NCI-H510A treated with DMSO at 0.1 percent for 48 hours (cell line): ENCODE data around the gene BMP7.
"Not testable (repeated sequence)": the region's sequence is repeated elsewhere in the genome, so short reads cannot be mapped to it uniquely, and the experiment has no call there.

Experiments used
- DNase-seq: peaks from one replicate; lab custom pipeline; 2025; lab: John Stamatoyannopoulos, UW

The BMP7 gene

DNA sequence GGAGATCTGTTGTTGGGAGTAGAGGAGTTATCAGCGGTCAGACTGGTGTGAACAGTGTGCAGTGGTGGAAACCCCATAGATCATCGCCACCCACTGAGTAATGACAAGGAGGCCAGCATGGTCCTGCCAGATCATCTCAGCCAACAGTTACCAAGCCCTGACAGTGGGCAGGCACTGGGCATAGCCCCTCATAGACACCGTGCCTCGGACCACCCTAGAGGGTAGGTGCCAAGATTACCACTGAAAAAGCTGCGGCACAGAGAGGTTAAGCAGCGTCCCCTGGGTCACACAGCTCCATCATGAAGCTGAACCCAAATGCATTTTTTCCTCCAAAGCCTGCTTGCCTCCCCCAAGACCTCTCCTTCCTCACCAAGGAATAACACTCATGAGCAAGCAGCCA is 21.5 kb upstream of the BMP7 start:
- no peak for DNase-seq

DNA sequence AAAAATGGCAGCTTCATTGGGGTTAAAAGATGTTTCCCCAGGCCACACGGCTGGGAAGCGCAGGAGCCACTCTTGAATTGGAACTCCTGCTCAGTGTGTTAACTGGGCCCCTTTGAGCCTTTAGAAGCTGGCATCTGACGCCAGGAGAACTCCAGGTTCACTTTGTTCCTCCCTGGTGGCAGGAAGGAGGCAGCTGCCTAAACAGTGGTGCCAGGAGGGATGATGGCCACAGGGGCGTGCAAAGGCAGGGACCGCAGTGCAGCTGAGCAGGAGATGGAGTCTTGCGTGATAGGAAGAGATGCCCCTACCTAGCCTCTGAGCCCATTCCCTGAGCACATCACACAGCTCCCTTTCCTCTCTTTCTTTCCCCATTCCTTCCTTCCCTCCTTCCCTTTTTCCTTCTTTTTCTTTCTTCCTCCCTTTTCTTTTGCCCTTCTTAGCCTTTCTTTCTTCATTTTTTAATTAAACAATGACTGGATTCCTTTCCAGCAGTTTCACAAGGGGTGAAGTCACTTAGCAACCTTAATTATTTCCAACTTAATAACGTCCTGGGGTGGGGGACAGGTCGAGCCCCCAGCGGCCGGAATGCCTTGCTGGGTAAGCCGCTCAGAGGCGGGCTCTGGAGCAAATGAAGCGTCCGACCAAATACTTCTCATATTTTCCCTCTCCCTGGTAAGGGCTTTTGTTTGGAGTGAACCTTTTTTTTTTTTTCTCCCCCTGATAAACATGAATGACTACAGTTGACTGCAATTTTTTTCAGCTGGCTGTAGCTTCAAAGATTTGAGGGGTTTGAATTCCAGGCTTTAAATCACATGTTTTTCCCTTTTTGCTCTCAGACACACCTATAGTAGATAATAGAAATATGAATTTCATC is 20.8 kb upstream of the BMP7 start:
- no peak for DNase-seq

DNA sequence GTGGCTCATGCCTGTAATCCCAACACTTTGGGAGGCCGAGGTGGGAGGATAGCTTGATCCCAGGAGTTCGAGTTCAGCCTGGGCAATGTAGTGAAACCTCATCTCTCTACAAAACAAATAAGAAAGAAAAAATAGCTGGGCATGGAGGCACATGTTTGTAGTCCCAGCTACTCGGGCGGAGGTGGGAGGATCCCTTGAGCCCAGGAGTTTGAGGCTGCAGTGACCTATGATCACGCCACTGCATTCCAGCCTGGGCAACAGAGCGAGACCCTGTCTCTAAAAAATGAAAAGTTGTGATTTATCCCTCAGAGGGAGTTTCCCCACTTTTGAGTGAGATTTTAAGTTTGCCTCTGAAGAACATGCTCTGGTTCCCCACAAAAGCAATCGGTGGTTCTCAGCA is 17.4 kb upstream of the BMP7 start:
- DNase-seq, result no peak

DNA sequence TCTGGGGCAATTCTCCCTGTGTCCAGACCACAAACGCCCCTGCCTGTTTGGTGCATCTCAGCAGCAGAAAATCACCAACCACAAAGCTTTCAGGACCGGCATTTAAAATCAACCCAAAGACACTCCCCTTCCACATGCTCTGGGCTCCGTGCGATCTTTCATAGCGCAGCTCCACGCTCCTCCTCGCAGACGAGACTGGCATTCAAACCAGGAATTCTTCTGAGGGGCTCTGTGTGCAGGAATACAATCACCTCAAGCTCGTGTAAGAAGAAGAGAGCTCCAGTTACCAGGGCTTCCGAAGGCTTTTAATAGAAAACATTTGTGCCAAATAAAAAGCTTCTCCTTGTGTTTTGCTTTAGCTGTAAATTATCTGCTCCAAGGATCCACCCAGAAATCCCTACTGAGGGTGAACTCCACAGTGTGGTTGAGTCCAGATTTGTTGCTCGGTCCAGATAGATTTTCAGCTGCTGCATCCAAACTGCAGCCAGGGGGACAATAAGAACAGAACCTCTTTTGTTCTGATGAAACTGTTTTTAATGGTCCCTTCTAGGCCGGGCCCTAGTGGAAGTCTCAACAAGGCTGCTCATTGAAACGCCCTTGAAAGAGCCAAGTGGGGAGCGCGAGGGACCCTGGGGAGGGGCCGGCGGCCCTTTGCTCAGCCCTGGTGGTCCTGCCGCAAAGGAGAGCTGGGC is 16.4 kb upstream of the BMP7 start:
- no peak for DNase-seq

DNA sequence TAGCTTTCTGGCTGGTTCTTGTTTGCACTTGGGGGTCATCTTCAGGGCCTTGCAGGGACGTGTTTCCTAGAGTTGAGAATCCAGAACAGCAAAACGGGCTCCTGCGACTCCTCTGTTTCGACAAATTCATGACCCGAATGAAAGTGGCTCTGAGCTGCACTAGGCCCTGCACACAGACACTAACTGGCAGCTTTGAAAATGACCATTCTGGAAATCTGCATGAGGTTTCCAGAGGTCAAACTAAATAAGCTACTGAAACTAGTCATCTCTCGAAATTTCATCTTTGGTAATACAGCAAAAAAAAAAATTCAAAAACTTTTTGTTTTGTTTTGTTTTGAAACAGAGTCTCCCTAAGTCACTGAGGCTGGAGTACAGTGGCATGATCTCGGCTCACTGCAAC is 15.5 kb upstream of the BMP7 start:
- no peak for DNase-seq

DNA sequence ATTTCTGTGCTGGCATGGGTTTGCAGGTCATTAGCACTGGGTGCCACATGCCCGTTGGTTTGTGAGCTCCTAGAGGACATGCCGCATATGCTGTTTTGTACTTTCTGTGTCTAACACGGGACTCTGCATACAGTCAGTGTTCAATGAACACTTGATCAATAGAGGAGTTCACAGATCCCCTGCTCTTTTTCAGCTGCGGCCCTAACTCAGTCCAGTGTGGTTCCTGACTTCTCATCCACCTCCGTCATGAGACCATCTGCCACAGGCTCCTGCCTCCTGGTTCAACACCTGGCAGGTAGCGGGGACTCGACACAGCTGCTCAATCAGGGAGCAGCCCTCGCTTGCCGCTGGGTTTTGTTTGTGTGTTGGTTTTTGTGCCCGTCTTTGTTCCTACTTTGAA is 13.8 kb upstream of the BMP7 start:
- DNase-seq, result no peak

DNA sequence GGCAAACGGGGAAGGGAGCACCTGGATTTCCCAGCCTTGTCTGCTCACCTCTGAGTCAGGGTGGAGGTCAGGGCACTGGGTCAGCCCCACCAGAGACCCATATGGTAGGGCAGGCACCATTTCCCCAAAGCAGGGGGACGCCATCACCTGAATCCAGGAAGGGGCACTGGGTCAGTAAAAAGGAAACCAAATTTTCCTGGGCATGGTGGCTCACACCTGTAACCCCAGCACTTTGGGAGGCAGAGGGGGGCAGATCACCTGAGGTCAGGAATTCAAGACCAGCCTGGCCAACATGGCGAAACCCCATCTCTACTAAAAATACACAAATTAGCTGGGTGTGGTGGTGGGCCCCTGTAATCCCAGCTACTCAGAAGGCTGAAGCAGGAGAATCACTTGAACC is 13.1 kb upstream of the BMP7 start:
- not testable (repeated sequence) for DNase-seq

DNA sequence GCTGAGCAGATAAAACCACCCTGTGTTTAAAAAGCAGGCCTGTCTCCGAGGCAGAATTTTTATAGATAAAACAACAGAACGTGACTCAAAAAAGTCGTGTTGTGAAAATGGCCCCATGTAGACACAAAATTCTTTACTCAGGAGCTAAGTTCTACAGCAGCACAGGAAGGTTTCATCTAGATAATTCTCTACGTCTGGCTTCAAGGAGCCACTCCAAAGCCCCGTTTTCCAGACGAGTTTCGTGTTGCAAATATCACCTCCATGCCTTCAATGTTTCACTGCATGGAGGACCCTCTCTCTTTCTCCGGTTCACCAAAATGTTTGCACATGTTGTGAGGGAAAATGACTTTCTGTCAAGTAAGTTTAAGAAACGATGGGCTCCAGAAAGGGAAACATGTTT is 12.0 kb upstream of the BMP7 start:
- no peak for DNase-seq

DNA sequence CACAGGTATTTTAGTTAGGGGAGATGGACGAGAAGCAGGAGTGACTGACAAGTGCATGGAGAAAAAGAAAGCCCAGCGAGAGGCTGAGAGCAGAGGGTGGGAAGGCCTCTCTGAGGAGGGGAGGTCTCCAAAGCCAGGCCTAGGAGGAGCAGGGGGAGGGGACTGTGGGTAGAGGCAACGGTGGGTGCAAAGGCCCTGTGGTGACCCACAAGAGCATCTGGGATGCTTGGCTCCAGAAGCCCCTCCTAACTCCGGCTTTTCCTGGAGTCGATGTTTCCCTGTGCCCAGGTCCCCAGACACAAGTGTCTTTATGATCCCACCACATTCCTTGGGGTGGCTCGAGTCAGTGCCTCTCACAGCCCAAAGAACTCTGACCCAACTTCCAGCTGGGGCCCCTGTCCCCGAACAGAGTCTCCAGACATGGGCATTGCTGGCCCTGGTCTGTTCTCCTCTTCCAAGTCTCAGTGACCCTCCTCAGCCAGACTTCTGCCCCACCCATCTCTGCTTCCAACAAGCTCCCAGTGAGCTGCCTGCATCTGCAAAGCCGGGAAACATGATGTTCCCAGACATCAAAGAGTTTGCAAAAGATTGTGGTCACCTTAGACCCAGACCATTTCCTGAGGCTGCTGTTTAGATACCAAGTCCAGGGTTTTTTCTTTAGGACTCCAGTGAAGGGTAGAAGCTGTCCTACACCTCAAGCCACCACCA is 11.1 kb upstream of the BMP7 start:
- DNase-seq, result no peak

DNA sequence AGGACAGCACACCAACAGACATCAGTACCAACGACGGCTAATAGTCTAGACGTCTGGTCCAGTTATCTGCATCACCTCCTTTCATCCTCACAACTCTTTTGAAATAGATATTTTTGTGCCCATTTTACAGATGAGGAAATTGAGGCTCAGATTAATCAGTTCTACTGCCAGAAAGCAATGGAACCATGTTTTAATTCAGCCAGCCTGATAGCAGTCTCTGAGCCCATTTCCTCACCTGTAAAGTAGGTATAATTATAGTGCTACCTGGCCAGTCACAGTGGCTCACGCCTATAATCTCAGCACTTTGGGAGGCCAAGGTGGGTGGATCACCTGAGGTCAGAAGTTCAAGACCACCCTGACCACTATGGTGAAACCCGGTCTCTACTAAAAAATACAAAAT is 9.8 kb upstream of the BMP7 start:
- no peak for DNase-seq

DNA sequence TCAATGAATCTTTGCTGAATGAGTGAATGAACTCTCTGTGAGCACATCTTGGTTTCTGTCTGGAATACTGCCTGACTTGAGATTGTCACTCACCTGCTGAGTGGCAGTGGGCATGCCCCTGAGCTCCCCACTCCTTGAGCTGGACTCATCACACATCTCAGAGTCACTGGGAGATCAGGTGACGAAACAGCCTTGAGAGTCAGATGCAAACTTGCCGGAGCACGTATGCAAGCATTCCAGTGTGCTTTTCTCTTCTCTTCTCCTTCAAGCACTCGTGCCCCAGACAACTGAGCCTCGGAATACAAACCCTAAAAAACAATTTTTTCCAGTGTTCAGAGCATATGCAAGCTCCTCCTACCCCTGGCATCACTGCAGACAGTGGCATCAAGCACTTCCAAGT is 9.4 kb upstream of the BMP7 start:
- DNase-seq, result no peak

DNA sequence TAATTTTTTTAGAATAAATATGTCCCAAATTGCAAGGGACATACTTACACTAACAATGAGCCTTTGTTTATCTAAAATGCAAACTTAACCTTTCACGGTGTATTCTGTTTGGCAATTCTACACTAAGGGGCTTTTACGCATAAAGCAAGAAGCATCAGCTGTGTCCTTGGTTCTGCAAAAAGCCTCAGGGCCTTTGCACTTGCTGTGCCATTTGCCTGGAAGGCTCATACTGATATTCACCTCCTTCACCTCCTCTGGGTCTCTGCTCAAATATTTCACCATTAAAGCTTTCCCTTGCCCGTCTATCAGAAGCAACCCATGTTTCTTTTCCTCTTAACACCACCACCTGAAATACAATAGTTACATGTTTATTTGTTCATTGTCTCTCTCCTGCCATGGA is 8.9 kb upstream of the BMP7 start:
- no peak for DNase-seq

DNA sequence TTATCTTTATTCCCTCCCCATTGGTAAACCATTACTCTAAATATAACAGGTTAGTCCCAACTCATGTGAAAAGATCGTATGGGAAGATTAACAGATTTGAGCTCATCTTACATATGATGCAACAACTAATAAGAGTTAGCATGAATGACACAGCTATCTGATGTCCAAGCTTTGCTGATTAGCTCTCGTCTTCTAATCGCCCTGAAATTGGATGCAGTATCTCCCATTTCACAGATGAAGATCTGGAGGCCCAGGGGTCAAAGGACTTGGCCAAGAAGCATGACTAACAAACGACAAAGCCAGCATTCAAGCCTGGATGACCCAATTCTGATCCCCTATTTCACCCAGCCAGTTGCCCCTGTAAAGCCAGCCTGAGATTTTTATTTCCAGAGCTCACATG is 8.4 kb upstream of the BMP7 start:
- no peak for DNase-seq

DNA sequence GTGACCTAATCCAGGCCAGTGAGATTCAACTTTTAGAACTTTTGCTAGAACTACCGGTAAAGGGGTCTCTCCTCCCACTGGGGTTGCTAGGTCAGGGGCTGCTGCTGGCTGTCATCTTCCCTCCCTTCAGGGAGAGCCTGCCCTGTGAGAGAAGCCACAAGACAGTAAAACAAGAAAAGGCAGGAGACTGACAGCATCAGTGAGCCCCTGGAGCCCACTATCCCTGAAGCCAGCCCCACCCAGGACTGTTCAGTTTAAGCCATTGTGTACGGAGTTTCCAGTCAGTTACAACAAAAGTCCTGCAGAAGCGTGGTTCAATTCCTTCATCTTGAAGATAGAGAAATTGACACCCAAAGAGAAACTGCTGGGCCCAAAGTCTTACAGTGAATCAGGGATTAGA is 7.9 kb upstream of the BMP7 start:
- DNase-seq, result no peak

DNA sequence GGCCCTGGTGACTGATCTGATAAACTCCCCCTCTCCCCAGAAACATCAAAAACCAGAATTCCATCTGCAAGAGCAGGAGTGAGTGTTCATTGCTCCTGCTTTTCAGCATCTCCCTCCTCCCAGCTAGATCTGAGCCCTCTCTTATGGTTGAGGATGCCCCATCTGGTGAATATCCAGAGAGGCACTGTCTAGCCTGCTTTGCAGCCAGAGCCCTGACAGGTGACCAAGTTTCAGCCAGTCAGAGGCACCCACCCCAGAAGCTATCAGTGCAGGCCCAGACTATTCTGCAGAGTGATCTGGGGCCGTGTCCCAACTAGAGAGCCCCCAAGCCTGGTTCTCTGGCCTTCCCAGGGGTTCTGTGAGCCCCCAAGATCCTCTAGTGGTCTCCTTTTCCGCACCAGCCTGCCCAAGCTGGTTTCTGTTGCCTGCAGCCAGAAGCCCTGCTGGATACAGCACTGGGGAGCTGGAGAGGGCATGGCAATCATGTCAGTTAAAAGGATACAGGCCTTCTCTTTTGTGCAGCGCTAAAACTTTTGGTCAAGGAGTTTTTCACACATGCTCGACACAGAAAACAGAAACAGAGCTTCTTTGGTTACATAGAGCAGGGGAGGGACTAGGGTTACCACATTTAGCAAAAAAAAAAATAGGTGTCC is 6.6 kb upstream of the BMP7 start:
- no peak for DNase-seq

DNA sequence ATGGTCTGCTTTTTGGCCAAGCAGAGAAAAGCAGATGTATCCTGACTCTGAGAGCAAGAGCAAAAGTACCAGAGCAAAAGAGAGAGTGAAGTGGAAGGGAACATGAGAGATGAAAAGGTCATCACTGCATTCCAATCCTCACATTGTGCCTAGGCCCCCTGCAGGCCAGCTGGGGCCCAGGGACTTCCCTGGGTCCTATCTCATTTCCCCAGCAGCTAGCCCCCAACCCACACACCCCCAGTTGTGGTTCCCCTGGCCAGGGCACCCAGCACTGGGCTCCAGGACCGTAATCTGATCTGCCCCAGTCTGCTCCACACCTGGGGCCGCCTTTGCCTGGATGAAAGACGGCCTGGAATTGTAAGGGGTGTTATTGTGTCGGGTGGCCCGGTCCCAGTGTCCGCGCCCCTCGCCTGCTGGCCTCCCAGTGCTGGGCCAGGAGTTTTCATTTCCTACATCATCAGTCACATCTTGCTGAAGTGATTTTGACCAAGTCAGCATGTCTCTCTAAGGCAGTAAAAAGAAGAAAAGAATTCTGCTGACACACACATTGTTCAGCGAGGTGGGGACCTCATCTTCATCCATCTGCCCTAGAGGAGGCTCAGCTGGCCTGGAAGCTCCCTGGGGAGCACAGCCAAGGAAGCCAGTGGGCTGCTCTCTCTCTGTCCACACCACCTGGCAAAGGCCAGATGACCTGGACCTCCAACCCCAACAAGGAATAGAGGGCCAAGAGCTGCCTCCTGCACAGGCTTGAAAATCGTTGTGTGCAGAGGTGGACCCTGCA is 4.0 kb upstream of the BMP7 start:
- DNase-seq, result no peak

DNA sequence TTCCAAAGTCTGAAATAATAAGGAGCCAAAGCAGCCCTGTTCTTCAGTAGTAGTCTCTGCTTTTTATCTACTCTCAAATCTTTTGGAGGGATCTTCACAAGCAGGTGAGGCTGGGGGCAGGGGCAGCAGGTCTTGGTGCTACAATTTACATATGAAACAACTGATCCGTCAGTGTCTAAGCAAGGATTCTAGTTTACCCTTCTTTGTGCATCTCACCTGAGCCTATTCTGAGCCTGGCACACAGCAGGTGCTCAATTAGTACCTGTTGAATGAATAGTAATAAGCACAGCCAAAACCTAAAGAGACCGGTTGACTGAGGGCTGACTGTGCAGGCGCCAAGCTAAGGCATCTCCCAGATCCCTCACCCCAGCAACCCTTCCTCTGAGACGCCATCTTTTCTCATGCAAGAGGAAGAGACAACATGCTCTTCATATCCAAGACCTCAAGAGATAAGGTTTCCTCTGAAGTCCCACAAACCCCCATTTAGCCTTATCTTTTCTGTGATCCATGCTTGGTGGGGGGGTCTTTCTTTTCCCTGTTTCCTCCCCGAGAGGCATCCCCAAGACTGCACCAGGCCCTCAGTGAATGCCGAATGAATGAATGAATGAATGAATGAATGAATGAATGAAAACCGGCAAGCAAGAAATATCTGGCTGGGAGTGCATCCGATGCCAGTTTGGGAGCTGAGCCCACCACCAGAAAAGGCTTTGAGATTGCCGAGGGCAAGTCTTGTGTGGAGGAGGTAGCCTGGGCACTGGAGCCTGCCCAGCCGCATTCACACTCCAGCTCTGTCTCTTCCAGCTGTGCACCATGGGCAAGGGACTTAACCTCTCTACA is 2.9 kb upstream of the BMP7 start:
- DNase-seq, result no peak

DNA sequence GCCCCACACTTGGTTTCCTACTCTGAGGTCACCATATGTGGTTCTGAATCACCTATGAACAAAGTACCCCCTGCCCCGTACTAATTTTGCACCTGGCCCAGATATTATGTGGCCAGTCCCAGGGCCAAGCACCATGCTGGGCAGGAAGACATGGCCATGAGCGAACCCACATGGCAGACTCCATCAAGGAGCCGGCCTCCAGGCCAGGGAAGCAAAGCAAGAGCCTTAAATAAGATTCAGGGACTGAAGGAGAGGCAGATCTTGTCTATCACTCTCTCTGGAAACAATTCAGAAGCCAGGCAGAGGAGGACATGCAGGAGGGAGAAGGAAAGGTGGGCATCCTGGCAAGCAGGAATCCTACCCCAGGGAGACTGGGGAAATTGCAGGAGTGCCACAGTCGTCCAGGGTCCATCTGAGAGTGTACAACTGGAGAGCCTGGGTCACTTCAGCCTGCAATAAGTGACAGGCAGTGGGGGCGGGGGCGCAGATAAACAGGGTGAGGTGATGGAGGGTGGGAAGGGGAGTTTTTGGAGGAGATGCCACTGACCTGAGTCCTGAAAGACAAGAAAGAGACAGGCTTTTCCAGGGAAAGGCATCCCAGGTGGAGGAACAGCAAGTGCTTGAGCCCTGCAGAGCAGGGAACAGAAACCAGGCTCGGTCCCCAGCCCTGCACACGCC is 2.1 kb upstream of the BMP7 start:
- no peak for DNase-seq

DNA sequence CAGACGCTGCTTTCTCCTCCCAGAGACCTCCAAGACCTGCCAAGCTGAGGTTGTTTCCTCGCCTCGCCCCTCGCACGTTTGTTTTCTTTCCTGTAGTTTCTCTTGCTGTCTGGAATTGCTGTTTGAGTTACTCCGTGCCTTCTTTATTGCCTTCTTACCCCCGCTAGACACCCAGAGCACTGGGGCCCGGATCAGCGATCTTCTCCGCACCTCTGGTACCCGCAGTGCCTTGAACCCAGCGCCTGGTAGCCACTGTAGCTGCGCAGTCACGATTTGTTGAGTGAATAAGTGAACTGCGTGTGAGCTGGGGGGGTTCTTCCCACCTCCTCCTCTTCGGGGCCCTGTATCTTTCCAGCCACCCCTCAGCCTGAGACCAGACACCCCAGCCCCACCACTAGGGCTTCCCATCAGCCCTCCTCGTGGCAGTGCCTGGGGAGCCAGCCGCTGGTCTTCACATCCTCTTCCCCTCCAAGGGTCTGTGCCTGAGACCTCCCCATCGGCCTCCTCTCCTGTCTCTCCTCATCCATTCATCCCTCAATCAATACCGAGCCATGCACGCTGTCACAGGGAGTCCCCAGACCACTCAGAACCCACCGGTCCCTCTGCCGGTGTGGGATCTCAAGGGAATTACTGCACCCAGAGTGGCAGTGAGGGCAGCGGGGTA is 849 bp upstream of the BMP7 start:
- no peak for DNase-seq

DNA sequence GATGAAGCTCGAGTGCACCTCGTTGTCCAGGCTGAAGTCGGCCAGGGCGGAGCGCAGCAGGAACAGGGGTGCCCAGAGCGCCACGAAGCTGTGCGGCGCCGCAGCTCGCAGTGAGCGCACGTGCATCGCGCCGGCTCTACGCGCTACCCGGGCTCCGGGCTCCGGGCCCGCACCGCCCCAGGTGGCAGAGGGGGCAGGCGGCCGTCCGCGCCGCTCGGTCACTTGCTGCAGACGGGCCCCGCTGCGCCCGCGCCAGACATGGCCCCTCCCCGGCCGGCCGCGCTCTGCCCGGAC is 497 bp downstream of the BMP7 start:
- DNase-seq, result no peak
